Measurements from ENCODE around the gene ENTPD8. TPM values are rescaled to one million over a fixed set of nuclear protein-coding genes. Genes with fewer than 3 reads are reported as not detected.

The ENTPD8 gene
- total and polyA plus RNA-seq, 10 of the 15 experiments (the other 5 are each of a cell fraction or from before 2014, with no cell fraction given) = not detected

DNA sequence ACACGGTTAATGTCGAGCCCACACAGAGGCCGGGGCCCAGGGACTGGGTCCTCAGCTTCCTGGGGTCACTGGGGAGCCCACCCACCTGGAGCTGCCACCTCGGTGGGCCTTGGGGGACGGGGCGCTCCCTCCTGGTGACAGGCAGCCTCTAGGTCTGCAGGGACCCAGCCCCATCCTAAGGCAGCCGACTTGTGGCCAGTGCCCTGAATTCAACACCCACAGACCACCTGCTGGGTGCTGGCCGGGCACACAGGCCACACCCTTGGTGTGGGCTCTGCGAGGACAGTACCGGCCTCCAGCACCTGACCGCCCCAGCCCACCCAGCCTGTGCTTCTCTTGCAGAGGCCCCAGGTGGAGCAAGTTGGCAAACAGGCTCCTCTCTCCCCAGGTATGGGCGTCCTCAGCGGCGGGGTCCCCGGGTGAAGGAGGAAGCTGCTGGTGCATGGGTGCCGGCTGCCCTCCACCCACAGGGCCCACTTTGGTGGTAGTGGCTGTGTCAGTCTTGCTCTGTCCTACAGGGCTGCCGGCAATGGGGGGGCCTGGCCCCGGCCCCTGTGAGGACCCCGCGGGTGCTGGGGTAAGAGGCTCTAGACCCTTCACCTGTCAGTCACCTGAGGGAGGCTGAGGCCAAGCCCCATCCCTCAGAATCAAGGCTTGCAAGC is 8.3 kb downstream of the ENTPD8 start:
- H3K36me3 ChIP-seq (ENCODE audit: control insufficient read depth in 2 of 2, insufficient read depth in 2 of 2, low read length in 1 of 2) = no peaks in the 10 kb centered on the region
- 73% methylated on average over 18 of the region's 20 CpGs for WGBS (ENCODE audit: insufficient coverage, insufficient replicate concordance, low lambda C conversion rate, missing lambda C conversion rate)
- ChIA-PET POLR2A (no interaction called here), SMC1A (ENCODE audit: uncharacterized antibody, unreplicated experiment) (no interaction called here), CTCF (no interaction called here), RAD21 (ENCODE audit: unreplicated experiment) (no interaction called here)
- H3K4me3 ChIP-seq = no peak overlapping the region
- DNase-seq (ENCODE audit: low read depth, low spot score) (no peak), ATAC-seq (no peak), FAIRE-seq (no peak)
- no peaks in the 10 kb centered on the region for H3K9me3 ChIP-seq (replicated peaks; ENCODE audit: control insufficient read depth, insufficient read depth, low read length)
- no peaks in the 10 kb centered on the region for H3K27me3 ChIP-seq (replicated peaks in 1 of 2; ENCODE audit: control insufficient read depth in 2 of 2, insufficient read depth in 2 of 2, low read length in 1 of 2)
- BruUV-seq (replicated peaks) = no TSS peak
- H3K4me2 ChIP-seq (ENCODE audit: control insufficient read depth, insufficient read depth) = no peak overlapping the region
- no peaks in the 10 kb centered on the region for H4K20me1 ChIP-seq (ENCODE audit: control insufficient read depth, insufficient read depth)
- 0 out of 2 replicates have a peak, but pooled peaks cover 6% of the 10 kb centered on the region for H3K4me1 ChIP-seq (ENCODE audit: control insufficient read depth, insufficient read depth, low read length)
- no peak overlapping the region for H3K9ac ChIP-seq (ENCODE audit: control insufficient read depth, insufficient read depth, low read length)
- no peaks in the 10 kb centered on the region for H3K79me2 ChIP-seq (ENCODE audit: control insufficient read depth, insufficient read depth, low read length)
- intact Hi-C loops (cut with micrococcal nuclease; ENCODE audit: unreplicated experiment) (no loop called here), in situ Hi-C loops (cut with MboI) (no loop called here)
- H2AFZ ChIP-seq (ENCODE audit: control insufficient read depth, low read depth, low read length) = no peak overlapping the region
- no peak overlapping the region for H3K27ac ChIP-seq (ENCODE audit: control insufficient read depth, insufficient read depth)
- TF ChIP-seq HCFC1 (IDR thresholded peaks at IDR 0.05; ENCODE audit: low read length) = no peak
- TF ChIP-seq ZNF207 (IDR thresholded peaks at IDR 0.05; ENCODE audit: borderline replicate concordance) = no peak
- TF ChIP-seq, protein P1, sequence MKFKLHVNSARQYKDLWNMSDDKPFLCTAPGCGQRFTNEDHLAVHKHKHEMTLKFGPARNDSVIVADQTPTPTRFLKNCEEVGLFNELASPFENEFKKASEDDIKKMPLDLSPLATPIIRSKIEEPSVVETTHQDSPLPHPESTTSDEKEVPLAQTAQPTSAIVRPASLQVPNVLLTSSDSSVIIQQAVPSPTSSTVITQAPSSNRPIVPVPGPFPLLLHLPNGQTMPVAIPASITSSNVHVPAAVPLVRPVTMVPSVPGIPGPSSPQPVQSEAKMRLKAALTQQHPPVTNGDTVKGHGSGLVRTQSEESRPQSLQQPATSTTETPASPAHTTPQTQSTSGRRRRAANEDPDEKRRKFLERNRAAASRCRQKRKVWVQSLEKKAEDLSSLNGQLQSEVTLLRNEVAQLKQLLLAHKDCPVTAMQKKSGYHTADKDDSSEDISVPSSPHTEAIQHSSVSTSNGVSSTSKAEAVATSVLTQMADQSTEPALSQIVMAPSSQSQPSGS (IDR thresholded peaks at IDR 0.05; ENCODE audit: low read length) = no peak
- no peak for TF ChIP-seq SIX5 (IDR thresholded peaks at IDR 0.05; ENCODE audit: low read depth, low read length, severe bottlenecking)
- TF ChIP-seq MEF2A (IDR thresholded peaks at IDR 0.05; ENCODE audit: insufficient read depth, low read depth, low read length) = no peak
- TF ChIP-seq CBX5 (IDR thresholded peaks at IDR 0.05; ENCODE audit: low read depth) = no peak
- no peak for TF ChIP-seq FOXM1 (IDR thresholded peaks at IDR 0.05; ENCODE audit: low read depth, low read length)
- TF ChIP-seq RB1 (IDR thresholded peaks at IDR 0.05; ENCODE audit: borderline replicate concordance) = no peak
- TF ChIP-seq NFYA (IDR thresholded peaks at IDR 0.05; ENCODE audit: borderline replicate concordance, low read depth, low read length) = no peak
- TF ChIP-seq, protein P2, sequence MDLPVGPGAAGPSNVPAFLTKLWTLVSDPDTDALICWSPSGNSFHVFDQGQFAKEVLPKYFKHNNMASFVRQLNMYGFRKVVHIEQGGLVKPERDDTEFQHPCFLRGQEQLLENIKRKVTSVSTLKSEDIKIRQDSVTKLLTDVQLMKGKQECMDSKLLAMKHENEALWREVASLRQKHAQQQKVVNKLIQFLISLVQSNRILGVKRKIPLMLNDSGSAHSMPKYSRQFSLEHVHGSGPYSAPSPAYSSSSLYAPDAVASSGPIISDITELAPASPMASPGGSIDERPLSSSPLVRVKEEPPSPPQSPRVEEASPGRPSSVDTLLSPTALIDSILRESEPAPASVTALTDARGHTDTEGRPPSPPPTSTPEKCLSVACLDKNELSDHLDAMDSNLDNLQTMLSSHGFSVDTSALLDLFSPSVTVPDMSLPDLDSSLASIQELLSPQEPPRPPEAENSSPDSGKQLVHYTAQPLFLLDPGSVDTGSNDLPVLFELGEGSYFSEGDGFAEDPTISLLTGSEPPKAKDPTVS (IDR thresholded peaks at IDR 0.05; ENCODE audit: low read depth, low read length) = no peak
- no peak for TF ChIP-seq TCF12 (IDR thresholded peaks at IDR 0.05; ENCODE audit: low read depth, low read length)
- no peak for TF ChIP-seq YY1 (IDR thresholded peaks at IDR 0.05; ENCODE audit: low read depth, low read length)
- TF ChIP-seq, protein P3, sequence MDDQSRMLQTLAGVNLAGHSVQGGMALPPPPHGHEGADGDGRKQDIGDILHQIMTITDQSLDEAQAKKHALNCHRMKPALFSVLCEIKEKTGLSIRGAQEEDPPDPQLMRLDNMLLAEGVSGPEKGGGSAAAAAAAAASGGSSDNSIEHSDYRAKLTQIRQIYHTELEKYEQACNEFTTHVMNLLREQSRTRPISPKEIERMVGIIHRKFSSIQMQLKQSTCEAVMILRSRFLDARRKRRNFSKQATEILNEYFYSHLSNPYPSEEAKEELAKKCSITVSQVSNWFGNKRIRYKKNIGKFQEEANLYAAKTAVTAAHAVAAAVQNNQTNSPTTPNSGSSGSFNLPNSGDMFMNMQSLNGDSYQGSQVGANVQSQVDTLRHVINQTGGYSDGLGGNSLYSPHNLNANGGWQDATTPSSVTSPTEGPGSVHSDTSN (IDR thresholded peaks at IDR 0.05; ENCODE audit: insufficient replicate concordance, low read depth, low read length) = no peak
- TF ChIP-seq STAT3 (IDR thresholded peaks at IDR 0.05; ENCODE audit: low read depth, low read length) = no peak
- TF ChIP-seq TAF1 (IDR thresholded peaks at IDR 0.05; ENCODE audit: borderline replicate concordance, low read depth, low read length) = no peak
- no peak for TF ChIP-seq DPF2 (IDR thresholded peaks at IDR 0.05)
- TF ChIP-seq SRF (IDR thresholded peaks at IDR 0.05; ENCODE audit: low read depth in 2 of 2, low read length in 2 of 2) = no peak
- TF ChIP-seq, protein P4, sequence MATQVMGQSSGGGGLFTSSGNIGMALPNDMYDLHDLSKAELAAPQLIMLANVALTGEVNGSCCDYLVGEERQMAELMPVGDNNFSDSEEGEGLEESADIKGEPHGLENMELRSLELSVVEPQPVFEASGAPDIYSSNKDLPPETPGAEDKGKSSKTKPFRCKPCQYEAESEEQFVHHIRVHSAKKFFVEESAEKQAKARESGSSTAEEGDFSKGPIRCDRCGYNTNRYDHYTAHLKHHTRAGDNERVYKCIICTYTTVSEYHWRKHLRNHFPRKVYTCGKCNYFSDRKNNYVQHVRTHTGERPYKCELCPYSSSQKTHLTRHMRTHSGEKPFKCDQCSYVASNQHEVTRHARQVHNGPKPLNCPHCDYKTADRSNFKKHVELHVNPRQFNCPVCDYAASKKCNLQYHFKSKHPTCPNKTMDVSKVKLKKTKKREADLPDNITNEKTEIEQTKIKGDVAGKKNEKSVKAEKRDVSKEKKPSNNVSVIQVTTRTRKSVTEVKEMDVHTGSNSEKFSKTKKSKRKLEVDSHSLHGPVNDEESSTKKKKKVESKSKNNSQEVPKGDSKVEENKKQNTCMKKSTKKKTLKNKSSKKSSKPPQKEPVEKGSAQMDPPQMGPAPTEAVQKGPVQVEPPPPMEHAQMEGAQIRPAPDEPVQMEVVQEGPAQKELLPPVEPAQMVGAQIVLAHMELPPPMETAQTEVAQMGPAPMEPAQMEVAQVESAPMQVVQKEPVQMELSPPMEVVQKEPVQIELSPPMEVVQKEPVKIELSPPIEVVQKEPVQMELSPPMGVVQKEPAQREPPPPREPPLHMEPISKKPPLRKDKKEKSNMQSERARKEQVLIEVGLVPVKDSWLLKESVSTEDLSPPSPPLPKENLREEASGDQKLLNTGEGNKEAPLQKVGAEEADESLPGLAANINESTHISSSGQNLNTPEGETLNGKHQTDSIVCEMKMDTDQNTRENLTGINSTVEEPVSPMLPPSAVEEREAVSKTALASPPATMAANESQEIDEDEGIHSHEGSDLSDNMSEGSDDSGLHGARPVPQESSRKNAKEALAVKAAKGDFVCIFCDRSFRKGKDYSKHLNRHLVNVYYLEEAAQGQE (IDR thresholded peaks at IDR 0.05; ENCODE audit: low read depth, low read length) = no peak
